NCI-H2196 (cell line): Measurements from ENCODE around the gene DNAJC6.
"Not testable (repeated sequence)": the region's sequence is repeated elsewhere in the genome, so short reads cannot be mapped to it uniquely, and the experiment has no call there.

Source experiments
- DNase-seq: peaks from one replicate; lab custom pipeline; 2025; ENCODE audit not compliant: unreplicated experiment; lab: John Stamatoyannopoulos, UW

Gene DNAJC6

GRCh38 chr1:65425697-65426096, 116.4 kb downstream of the DNAJC6 start:
- DNase-seq, result no peak

GRCh38 chr1:65429078-65429477, 119.7 kb downstream of the DNAJC6 start:
- no peak for DNase-seq

- DNase-seq, result no peak
Measured at GRCh38 chr1:65429806-65430205, 120.5 kb downstream of the DNAJC6 start.

DNA sequence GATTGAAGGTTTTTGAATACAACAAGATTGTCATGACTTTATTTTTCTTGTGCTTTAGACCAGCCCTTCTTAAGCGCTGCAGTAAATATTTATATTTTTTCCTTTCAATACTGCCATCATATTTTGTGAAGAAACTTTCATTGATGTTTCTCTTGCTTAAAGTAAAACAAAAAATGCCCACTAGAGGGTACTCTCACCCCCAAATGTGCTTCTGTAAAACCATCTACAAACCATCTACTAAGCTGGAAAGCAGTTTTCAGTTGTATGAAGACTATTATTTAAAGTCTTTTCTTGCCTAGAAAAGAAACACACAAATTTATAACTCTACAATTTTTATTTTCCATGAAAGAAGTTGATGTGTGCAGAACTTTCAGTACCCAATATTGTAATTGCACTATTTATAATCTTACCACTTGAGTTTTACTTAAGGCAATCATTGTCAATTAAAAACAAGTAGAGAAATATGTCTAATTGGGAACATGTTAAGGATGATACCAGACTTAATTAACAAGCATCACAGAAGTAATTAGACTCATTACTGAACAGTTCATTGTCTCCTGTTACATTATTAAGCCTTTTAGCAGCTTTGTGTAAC, 121.9 kb downstream of the DNAJC6 start:
- peak; percentile 27 for DNase-seq

GRCh38 chr1:65432918-65433317, 123.6 kb downstream of the DNAJC6 start:
- no peak for DNase-seq

GRCh38 chr1:65434255-65434654, 124.9 kb downstream of the DNAJC6 start:
- DNase-seq, result no peak

DNA sequence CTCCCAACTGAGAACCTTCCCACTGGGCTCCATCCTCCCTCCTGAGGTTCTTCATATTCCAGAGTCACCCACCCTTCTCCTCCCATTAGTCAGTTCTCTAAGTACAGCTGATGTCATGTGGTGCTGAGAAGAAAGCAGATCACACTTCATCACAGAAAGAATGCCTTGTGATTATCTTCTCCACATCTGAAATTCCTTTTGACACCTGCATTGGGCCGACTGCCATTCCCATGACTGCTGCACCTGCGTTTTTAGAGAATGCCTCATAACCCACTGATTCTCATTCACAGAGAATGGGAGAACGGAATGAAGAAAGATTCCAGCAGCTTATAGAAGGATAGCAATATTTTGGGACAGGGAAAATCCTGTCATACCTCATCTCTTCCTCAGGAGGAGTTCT, 125.4 kb downstream of the DNAJC6 start:
- no peak for DNase-seq

- DNase-seq, result no peak
Measured at GRCh38 chr1:65435987-65436386, 126.6 kb downstream of the DNAJC6 start.

- DNase-seq, result no peak
Measured at GRCh38 chr1:65437616-65438015, 128.3 kb downstream of the DNAJC6 start.

GRCh38 chr1:65440322-65440900, 131.1 kb downstream of the DNAJC6 start:
- no peak for DNase-seq

DNA sequence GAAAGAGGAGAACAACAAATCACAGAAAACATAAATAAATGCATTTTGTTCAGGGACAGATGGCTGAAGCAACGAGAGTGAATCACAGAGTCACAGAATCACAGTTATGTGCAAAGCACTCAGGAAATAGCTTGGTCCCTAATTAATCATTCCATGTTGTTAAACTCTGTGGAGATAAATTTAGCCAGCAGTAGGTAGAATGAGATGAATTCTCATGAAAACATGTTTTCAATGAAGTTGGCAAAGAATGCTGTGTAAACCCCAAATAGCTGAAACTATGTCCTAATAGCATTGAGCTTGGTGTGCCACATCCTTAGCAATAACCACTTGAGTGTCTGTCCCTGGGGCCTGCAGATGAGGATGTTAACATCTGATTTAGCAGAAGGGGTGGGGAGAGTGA, 131.6 kb downstream of the DNAJC6 start:
- no peak for DNase-seq

- DNase-seq, result no peak
Measured at GRCh38 chr1:65441464-65441863, 132.1 kb downstream of the DNAJC6 start.

GRCh38 chr1:65442442-65442841, 133.1 kb downstream of the DNAJC6 start:
- no peak for DNase-seq

- no peak for DNase-seq
Measured at GRCh38 chr1:65443647-65444046, 134.3 kb downstream of the DNAJC6 start.

DNA sequence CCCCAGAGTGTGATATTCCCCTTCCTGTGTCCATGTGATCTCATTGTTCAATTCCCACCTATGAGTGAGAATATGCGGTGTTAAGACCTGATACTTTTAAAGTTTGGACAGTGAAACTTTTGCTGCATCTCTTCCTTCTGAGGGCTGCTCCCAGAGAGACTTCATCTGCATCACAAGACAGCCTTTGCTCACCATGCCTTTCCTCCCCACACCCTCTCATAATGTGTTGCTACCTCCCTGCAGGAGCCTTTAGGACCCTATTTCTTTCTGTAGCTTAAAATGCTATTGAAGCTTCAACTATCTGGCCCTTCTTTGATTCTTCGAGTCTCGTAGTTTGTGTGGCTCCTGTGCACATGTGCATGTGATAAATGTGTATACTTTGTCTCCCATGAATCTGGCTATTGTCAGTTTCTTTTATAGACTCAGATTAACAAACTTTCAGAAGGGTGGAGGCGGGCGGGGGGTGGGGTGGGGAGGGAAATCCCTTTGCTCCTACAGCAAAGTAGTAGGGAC, 134.8 kb downstream of the DNAJC6 start:
- no peak for DNase-seq

- no peak for DNase-seq
Measured at GRCh38 chr1:65445837-65446236, 136.5 kb downstream of the DNAJC6 start.

- DNase-seq, result no peak
Measured at GRCh38 chr1:65449214-65449823, 140.0 kb downstream of the DNAJC6 start.

DNA sequence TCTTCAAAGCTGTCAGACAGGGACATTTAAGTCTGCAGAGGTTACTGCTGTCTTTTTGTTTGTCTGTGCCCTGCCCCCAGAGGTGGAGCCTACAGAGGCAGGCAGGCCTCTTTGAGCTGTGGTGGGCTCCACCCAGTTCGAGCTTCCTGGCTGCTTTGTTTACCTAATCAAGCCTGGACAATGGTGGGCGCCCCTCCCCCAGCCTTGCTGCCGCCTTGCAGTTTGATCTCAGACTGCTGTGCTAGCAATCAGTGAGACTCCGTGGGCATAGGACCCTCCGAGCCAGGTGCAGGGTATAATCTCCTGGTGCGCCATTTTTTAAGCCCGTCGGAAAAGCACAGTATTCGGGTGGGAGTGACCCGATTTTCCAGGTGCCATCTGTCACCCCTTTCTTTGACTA, 146.3 kb downstream of the DNAJC6 start:
- not testable (repeated sequence) for DNase-seq

GRCh38 chr1:65456481-65456880, 147.1 kb downstream of the DNAJC6 start:
- DNase-seq, result no peak

GRCh38 chr1:65457868-65458267, 148.5 kb downstream of the DNAJC6 start:
- no peak for DNase-seq

- no peak for DNase-seq
Measured at GRCh38 chr1:65458730-65459396, 149.5 kb downstream of the DNAJC6 start.

DNA sequence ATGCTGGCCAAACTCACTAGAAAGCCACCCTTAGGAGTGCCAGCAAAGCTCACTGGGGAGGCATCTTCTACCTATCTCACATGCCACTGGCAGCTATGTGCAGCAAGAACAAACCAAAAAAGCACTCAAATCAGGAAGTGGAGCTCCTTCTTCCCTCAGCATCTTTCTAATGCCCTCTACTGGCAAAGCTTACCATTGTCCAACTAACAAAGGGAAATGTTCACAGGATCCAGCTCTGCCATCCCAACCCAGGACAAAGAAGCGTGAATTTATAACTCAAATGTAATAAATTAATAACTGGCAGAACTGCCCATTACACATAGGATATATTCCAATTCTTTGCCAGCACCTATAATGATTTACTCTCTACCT, 150.0 kb downstream of the DNAJC6 start:
- peak; percentile 16 for DNase-seq
